ENCODE results near the gene SULT1C2.

- TF ChIP-seq SNRNP70 (optimal IDR thresholded peaks at IDR 0.05; ENCODE audit: low read depth, low read length): no peak
- no peak for TF ChIP-seq POLR2A (conservative IDR thresholded peaks at IDR 0.05)
- TF ChIP-seq NR2C2 (CRISPR knock-in tag; IDR thresholded peaks at IDR 0.05): no peak
- TF ChIP-seq NR2C2 (tag; IDR thresholded peaks at IDR 0.05): no peak
- no peak for TF ChIP-seq WHSC1 (IDR thresholded peaks at IDR 0.05; ENCODE audit: low read length)
- no peak for TF ChIP-seq CTCF (IDR thresholded peaks at IDR 0.05 in 2 of 3, conservative IDR thresholded peaks at IDR 0.05 in 1 of 3; ENCODE audit: insufficient read depth in 2 of 3, low read depth in 1 of 3, low read length in 3 of 3)
- TF ChIP-seq SMARCC2 (IDR thresholded peaks at IDR 0.05; ENCODE audit: low read depth): no peak
- TF ChIP-seq MAX (CRISPR knock-in tag; IDR thresholded peaks at IDR 0.05): no peak
- TF ChIP-seq STAT5B (CRISPR knock-in tag; IDR thresholded peaks at IDR 0.05): no peak
- TF ChIP-seq E4F1 (CRISPR knock-in tag; IDR thresholded peaks at IDR 0.05; ENCODE audit: borderline replicate concordance): no peak
- TF ChIP-seq, protein P1, sequence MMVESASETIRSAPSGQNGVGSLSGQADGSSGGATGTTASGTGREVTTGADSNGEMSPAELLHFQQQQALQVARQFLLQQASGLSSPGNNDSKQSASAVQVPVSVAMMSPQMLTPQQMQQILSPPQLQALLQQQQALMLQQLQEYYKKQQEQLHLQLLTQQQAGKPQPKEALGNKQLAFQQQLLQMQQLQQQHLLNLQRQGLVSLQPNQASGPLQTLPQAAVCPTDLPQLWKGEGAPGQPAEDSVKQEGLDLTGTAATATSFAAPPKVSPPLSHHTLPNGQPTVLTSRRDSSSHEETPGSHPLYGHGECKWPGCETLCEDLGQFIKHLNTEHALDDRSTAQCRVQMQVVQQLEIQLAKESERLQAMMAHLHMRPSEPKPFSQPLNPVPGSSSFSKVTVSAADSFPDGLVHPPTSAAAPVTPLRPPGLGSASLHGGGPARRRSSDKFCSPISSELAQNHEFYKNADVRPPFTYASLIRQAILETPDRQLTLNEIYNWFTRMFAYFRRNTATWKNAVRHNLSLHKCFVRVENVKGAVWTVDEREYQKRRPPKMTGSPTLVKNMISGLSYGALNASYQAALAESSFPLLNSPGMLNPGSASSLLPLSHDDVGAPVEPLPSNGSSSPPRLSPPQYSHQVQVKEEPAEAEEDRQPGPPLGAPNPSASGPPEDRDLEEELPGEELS (CRISPR knock-in tag; IDR thresholded peaks at IDR 0.05; ENCODE audit: borderline replicate concordance): no peak
- TF ChIP-seq FOXJ2 (tag; IDR thresholded peaks at IDR 0.05): no peak
- no peak for TF ChIP-seq ZNF24 (IDR thresholded peaks at IDR 0.05)
- no peak for TF ChIP-seq MAFK (IDR thresholded peaks at IDR 0.05; ENCODE audit: low read length)
- no peak for TF ChIP-seq RAD21 (CRISPR knock-in tag; conservative IDR thresholded peaks at IDR 0.05 in 1 of 2, IDR thresholded peaks at IDR 0.05 in 1 of 2)
Observed at GRCh38 chr2:108239786-108240185, 48.9 kb upstream of the SULT1C2 start, which contains the start of gene SULT1C3.
